HTERT RPE-1 (cell line): ENCODE results near the gene CYTH1.

ENCODE experiments used
- in situ Hi-C: fragments of 300-500 bp; cut with MboI; formaldehyde crosslinking; loops from 4 replicates; pipeline ENCODE4 v1.14.3; 2020; ENCODE audit warnings: low sequenced_read_pairs

Gene CYTH1

GRCh38 chr17:78629436-78629995, 152.6 kb downstream of the CYTH1 start:
- in situ Hi-C loops = no loop called here

- in situ Hi-C loops = no loop called here
Measured at GRCh38 chr17:78628547-78629435, 153.3 kb downstream of the CYTH1 start.

- in situ Hi-C loops = no loop called here
Measured at GRCh38 chr17:78624324-78625151, 157.5 kb downstream of the CYTH1 start.
